Epidermal melanocyte (primary cell): ENCODE data around the gene TMTC3.
A peak's percentile ranks its signal among the peaks of the same experiment; 100 is the strongest.

Source experiments
- DNase-seq: peaks from one replicate; pipeline ENCODE4 v3.0.0; 2011; ENCODE audit warnings: low spot score; ENCODE audit not compliant: insufficient read length

Gene TMTC3

GRCh38 chr12:88223519-88223918 is 81.4 kb downstream of the TMTC3 start:
- no peak for DNase-seq

- DNase-seq = no peak
Observed at GRCh38 chr12:88225776-88226175, 83.7 kb downstream of the TMTC3 start.

- DNase-seq = no peak
Observed at GRCh38 chr12:88227263-88227662, 85.2 kb downstream of the TMTC3 start.

- DNase-seq = no peak
Observed at GRCh38 chr12:88227871-88228270, 85.8 kb downstream of the TMTC3 start.

GRCh38 chr12:88228720-88229119 is 86.6 kb downstream of the TMTC3 start:
- no peak for DNase-seq

GRCh38 chr12:88230271-88230670 is 88.2 kb downstream of the TMTC3 start:
- no peak for DNase-seq

DNA sequence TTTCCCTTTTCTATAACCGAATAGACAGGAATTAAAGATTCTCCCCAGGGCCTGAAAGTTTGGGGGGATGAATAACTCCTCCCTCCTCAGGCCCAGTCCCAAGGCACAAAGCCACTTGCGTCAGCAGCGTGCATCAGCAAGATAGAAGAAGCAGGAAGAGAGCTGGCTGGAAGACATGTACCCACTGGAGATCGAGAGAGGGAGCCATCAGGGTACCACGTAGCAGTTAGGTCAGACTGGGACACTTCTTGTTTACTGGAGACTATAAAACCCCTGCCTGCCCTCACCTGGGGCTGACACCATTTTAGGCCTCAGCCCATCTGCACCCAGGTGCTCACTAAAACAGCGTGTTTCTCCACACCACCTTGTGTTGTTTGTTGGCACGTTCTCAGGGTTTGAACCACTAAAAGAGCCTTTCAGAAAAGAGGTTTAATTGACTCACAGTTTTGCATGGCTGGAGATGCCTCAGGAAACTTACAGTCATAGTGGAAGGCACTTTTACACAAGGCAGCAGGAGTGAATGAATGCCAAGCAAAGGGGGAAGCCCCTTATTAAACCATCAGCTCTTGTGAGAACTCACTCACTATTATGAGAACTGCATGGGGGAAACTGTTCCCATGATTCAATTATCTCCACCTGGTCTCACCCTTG is 93.2 kb downstream of the TMTC3 start:
- DNase-seq = no peak

DNA sequence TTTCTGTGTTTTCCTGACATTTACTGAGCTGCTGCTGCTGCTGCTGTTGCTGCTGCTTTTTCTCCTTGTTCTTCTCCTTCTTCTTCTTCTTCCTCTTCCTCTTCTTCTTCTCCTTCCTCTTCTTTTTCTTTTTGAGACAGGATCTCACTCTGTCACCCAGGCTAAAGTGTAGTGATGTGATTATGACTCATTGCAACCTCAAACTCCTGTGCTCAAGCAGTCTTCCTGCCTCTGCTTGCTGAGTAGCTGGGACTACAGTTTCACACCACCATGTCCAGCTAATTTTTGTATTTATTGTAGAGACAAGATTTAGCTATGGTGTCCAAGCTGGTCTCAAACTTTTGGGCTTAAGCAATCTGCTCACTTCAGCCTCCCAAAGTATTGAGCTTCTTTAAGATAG is 95.8 kb downstream of the TMTC3 start:
- DNase-seq = no peak

- DNase-seq = no peak
Observed at GRCh38 chr12:88238406-88238805, 96.3 kb downstream of the TMTC3 start.

- no peak for DNase-seq
Observed at GRCh38 chr12:88241862-88242570, 99.9 kb downstream of the TMTC3 start.

- peak; percentile 25 for DNase-seq
Observed at GRCh38 chr12:88242571-88242925, 100.4 kb downstream of the TMTC3 start.

DNA sequence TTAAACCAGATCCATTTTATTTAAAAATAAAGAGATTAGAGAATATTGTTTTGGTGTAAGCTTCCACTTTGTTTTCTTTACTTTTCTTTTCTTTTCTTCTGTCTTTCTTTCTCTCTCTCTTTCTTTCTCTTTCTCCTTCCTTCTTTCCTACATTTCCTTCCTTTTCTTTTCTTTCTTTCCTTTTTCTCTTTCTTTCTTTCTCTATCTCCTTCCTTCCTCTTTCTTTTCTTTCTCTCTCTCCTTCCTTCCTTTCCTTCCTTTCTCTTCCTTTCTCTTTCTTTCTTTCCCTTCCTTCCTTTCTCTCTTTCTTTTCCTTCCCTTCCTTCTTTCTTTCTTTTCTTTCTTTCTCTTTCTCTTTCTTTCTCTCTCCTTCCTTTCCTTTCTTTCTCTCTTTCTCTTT is 100.8 kb downstream of the TMTC3 start:
- DNase-seq = no peak

DNA sequence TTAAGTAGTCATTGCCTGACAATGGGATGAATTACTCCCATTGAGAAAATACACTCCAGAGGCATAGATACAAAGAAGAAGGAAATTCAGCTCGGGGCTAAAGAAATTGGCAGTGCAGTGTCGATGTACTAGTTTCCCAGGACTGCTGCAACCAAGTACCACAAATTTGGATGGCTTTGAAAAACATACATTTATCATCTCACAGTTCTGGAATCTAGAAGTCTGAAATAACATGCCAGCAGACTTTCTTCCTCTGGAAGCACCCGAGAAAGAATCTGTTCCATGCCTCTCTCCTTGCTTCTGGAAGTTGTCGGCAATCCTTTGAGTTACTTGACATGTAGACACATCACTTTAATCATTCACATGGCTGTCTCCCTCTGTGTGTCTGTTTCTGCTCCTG is 101.9 kb downstream of the TMTC3 start:
- no peak for DNase-seq

DNA sequence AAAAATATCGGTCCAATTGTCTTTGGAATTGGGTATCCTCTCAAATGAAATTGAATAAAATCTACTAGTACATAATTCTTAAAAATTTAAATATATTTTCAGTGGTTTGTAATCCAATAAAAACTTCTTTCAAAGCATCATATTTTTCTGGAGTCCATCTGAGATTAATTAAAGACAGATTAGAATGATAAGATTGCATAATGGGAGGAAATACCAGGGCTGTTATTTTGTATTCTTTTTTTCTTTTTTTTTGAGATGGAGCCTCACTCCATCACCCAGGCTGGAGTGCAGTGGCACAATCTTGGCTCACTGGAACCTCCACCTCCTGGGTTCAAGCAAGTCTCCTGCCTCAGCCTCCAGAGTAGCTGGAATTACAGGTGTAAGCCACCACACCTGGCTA is 103.8 kb downstream of the TMTC3 start:
- DNase-seq = no peak

DNA sequence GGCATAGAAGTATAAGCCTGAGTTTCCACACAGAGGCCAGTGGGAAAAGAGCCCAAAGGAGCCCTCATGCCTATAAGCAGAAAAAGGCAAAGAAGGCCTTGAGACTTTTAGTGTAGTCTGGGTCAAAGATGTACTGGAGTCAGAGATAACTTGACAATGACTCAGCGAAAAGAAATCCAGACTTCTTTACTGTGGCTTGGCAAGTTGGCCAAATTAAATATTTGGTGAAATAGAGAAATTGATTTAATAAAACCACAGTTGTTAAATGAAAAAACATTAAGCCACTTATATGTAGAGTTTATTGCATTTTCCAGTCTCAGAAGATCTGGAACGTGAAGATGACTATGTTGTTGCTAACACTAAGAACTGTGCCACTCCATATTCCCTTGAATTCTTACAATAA is 105.1 kb downstream of the TMTC3 start:
- DNase-seq = no peak

DNA sequence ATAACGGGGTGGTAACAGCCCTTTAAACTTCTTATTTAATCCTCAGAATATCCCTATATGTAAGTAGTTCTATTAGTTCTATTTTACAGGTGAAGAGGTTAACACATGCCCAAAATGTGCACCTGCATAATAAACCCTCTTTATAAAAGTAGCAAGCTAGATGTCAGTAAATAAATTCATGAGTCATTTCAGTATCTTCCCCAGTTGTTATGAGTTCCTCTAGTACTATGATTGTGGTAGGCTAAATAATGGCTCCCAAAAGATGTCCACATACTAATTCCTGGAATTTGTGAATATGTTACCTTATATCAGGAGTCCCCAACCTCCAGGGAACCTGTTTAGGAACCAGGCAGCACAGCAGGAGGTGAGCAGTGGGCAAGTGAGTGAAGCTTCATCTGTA is 106.5 kb downstream of the TMTC3 start:
- DNase-seq = no peak
